ENCODE data around the gene ATP11A.

GRCh38 chr13:112774829-112775565, 85.2 kb downstream of the ATP11A start:
- TF ChIP-seq, protein P1, sequence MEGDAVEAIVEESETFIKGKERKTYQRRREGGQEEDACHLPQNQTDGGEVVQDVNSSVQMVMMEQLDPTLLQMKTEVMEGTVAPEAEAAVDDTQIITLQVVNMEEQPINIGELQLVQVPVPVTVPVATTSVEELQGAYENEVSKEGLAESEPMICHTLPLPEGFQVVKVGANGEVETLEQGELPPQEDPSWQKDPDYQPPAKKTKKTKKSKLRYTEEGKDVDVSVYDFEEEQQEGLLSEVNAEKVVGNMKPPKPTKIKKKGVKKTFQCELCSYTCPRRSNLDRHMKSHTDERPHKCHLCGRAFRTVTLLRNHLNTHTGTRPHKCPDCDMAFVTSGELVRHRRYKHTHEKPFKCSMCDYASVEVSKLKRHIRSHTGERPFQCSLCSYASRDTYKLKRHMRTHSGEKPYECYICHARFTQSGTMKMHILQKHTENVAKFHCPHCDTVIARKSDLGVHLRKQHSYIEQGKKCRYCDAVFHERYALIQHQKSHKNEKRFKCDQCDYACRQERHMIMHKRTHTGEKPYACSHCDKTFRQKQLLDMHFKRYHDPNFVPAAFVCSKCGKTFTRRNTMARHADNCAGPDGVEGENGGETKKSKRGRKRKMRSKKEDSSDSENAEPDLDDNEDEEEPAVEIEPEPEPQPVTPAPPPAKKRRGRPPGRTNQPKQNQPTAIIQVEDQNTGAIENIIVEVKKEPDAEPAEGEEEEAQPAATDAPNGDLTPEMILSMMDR (IDR thresholded peaks at IDR 0.05; ENCODE audit: poor library complexity): no peak
- TF ChIP-seq EZH2 (IDR thresholded peaks at IDR 0.05; ENCODE audit: borderline replicate concordance): no peak
